ENCODE results near the gene RNF207. TPM values are rescaled to one million over a fixed set of nuclear protein-coding genes. Genes with fewer than 3 reads are reported as not detected.

The RNF207 gene
- total RNA-seq, 1 experiment from 2014 or later, result 4.9 TPM

- no peak overlapping the region for H3T11ph ChIP-seq (ENCODE audit: low read length)
- no peak overlapping the region for H2BK120ac ChIP-seq (ENCODE audit: low read depth, low read length, poor library complexity, severe bottlenecking)
- no peak overlapping the region for H2BK12ac ChIP-seq (ENCODE audit: insufficient read length, low read depth, low read length)
- H3K14ac ChIP-seq (ENCODE audit: insufficient read depth, low read length), result no peak overlapping the region
- H3K4me1 ChIP-seq (ENCODE audit: insufficient read depth, low read length), result no peaks in the 10 kb centered on the region
- no peak overlapping the region for H3K4me2 ChIP-seq (ENCODE audit: insufficient read depth, insufficient read length, low read length)
- H3K9ac ChIP-seq (ENCODE audit: extremely low read depth, insufficient read length, low read length), result no peak overlapping the region
- no peak overlapping the region for H2BK20ac ChIP-seq (ENCODE audit: low read depth, low read length, poor library complexity, severe bottlenecking)
- H2BK15ac ChIP-seq (ENCODE audit: low read depth, low read length), result no peak overlapping the region
- Mint-ChIP-seq H3K36me3 (ENCODE audit: insufficient read depth in 1 of 3, low read depth in 3 of 3) (no peaks in the 10 kb centered on the region), H3K9me3 (no peaks in the 10 kb centered on the region), H3K4me3 (no peak overlapping the region), H3K27ac (no peak overlapping the region), H3K27me3 (ENCODE audit: low read depth) (peaks cover 11% of the 10 kb centered on the region), H3K4me1 (peaks cover 8 to 21% of the 10 kb centered on the region in 2 experiments)
- WGBS (ENCODE audit: extremely low coverage, insufficient read length, low lambda C conversion rate), result no CpG with 5 or more reads among the region's 19 CpGs
- no peak overlapping the region for H4K8ac ChIP-seq (replicated peaks; ENCODE audit: insufficient read length, low read depth, low read length)
- H3K4ac ChIP-seq (ENCODE audit: low read depth, low read length), result no peak overlapping the region
- H4K20me1 ChIP-seq (ENCODE audit: control insufficient read depth, insufficient read depth, insufficient read length), result no peaks in the 10 kb centered on the region
- no peak for DNase-seq
- H3K56ac ChIP-seq (ENCODE audit: insufficient read length, low read depth, low read length), result no peak overlapping the region
- H3K79me1 ChIP-seq (ENCODE audit: insufficient read depth, low read depth, low read length, poor library complexity, severe bottlenecking), result no peaks in the 10 kb centered on the region
- no peak overlapping the region for H4K5ac ChIP-seq (ENCODE audit: insufficient read length, low read depth, low read length)
- no peaks in the 10 kb centered on the region for H3K79me2 ChIP-seq (ENCODE audit: insufficient read depth, low read length)
- no peak overlapping the region for H2AK5ac ChIP-seq (ENCODE audit: insufficient read length, low read length)
- no peak overlapping the region for H4K91ac ChIP-seq (ENCODE audit: insufficient read length, low read depth, low read length)
- no peak overlapping the region for H2BK5ac ChIP-seq (ENCODE audit: insufficient read length, low read length)
- no peak for TF ChIP-seq CTCF (conservative IDR thresholded peaks at IDR 0.05)
- no peaks in the 10 kb centered on the region for H3K27me3 ChIP-seq (ENCODE audit: insufficient read depth, low read length)
- no peak overlapping the region for H3K27ac ChIP-seq (ENCODE audit: insufficient read length, low read depth, low read length)
- H3K23ac ChIP-seq (ENCODE audit: insufficient read length, low read depth, low read length), result no peak overlapping the region
- H3K18ac ChIP-seq (ENCODE audit: insufficient read length, low read depth, low read length), result no peak overlapping the region
- H3K9me3 ChIP-seq (ENCODE audit: control insufficient read depth, low read depth, low read length), result no peaks in the 10 kb centered on the region
- H2AFZ ChIP-seq (ENCODE audit: low read length), result no peak overlapping the region
- H3K23me2 ChIP-seq (ENCODE audit: insufficient read length, low read depth, low read length, poor library complexity, severe bottlenecking), result no peaks in the 10 kb centered on the region
Observed at GRCh38 chr1:6163973-6164617, 41.8 kb upstream of the RNF207 start.
